ENCODE measurements around the gene SKA2.
"Not testable (repeated sequence)": the region's sequence is repeated elsewhere in the genome, so short reads cannot be mapped to it uniquely, and the experiment has no call there.

SKA2 gene

DNA sequence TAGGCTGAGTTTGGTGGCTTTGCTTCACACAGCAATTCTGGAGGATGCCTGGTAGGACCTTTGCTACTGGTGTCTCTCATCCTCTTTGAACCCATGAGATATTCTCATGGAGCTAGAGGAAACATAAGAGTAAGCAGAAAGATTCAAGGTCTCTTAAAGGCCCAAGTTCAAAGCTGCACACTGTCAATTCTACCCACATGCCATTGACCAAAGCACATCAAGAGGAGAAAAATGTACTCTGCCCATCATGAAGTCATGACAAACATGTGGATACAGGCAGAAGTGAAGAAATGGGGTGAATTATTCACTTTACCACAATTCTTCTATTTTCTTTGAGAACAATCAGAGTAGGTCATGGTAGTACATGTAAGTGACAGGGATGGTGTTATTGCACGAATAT is 13.1 kb downstream of the SKA2 start:
- Histone ChIP-seq H3K27me3 (no peaks in the 10 kb centered on the region), H3K9me3 (no peaks in the 10 kb centered on the region), H3K36me3 (no peaks in the 10 kb centered on the region), H3K4me3 (ENCODE audit: low read depth in 1 of 2, low read length in 1 of 2) (no peak overlapping the region), H3K4me1 (ENCODE audit: control insufficient read depth in 1 of 2, insufficient read depth in 1 of 2, low read depth in 1 of 2, low read length in 1 of 2) (no peaks in the 10 kb centered on the region), H3K27ac (no peak overlapping the region)
- TF ChIP-seq, protein P1, sequence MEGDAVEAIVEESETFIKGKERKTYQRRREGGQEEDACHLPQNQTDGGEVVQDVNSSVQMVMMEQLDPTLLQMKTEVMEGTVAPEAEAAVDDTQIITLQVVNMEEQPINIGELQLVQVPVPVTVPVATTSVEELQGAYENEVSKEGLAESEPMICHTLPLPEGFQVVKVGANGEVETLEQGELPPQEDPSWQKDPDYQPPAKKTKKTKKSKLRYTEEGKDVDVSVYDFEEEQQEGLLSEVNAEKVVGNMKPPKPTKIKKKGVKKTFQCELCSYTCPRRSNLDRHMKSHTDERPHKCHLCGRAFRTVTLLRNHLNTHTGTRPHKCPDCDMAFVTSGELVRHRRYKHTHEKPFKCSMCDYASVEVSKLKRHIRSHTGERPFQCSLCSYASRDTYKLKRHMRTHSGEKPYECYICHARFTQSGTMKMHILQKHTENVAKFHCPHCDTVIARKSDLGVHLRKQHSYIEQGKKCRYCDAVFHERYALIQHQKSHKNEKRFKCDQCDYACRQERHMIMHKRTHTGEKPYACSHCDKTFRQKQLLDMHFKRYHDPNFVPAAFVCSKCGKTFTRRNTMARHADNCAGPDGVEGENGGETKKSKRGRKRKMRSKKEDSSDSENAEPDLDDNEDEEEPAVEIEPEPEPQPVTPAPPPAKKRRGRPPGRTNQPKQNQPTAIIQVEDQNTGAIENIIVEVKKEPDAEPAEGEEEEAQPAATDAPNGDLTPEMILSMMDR (IDR thresholded peaks at IDR 0.05): no peak

DNA sequence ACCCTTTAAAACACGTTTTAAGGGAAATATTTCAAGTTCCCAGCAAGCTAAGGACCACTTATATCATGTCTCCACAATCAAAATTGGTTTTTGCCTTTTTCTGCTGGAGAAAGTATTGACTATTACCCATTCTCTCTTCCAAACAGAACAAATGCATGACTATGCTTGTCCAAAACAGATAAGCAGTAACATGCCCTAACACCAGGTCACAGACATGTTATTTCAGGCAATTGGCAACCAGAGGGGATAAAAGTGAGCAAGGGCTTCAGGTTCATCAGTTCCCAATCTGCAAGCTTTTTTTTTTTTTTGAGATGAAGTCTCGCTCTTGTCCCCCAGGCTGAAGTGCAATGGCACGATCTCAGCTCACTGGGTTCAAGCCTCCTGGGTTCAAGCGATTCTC is 15.0 kb downstream of the SKA2 start:
- no peaks in the 10 kb centered on the region for H3K9me3 ChIP-seq
- H3K27me3 ChIP-seq: no peaks in the 10 kb centered on the region
- H3K27ac ChIP-seq: no peak overlapping the region
- H3K4me1 ChIP-seq (ENCODE audit: control insufficient read depth in 1 of 2, insufficient read depth in 1 of 2, low read depth in 1 of 2, low read length in 1 of 2): no peaks in the 10 kb centered on the region
- H3K4me3 ChIP-seq (ENCODE audit: low read depth in 1 of 2, low read length in 1 of 2): no peak overlapping the region
- TF ChIP-seq, protein P1 (IDR thresholded peaks at IDR 0.05): no peak
- H3K36me3 ChIP-seq: no peaks in the 10 kb centered on the region

DNA sequence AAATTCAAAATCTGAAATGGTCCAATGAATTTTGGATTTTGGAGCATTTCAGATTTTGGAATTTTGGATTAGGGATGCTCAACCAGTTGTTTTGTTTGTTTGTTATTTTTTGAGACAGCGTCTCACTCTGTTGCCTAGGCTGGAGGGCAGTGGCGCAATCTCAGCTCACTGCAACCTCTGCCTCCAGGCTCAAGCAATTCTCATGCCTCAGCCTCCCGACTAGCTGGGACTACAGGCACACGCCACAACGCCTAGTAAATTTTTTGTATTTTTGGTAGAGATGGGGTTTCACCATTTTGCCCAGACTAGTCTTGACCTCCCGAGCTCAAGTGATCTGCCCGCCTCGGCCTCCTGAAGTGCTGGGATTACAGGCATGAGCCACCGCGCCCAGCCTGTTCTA is 16.6 kb downstream of the SKA2 start:
- not testable (repeated sequence) for H3K9me3 ChIP-seq

DNA sequence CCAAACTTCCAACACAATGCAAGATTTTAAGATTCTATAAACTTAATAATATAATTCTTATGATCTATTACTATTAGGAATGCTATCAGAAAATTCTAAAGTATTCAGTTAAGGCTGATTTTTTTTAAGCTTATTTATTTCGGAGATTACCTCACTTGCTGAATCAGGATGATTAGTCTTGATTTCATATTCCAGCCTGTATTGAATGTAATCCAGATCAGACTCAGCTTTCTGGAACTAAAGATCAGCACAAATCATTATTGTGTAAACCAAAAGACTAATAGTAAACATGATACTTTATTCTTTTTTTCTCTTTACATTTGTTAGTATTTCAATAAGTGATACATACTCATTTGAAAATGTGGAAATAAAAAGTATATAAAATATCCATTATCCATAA is 23.9 kb downstream of the SKA2 start:
- Histone ChIP-seq H3K27me3 (no peaks in the 10 kb centered on the region), H3K36me3 (peaks cover 18% of the 10 kb centered on the region), H3K4me1 (ENCODE audit: control insufficient read depth in 1 of 2, insufficient read depth in 1 of 2, low read depth in 1 of 2, low read length in 1 of 2) (no peaks in the 10 kb centered on the region), H3K9me3 (no peaks in the 10 kb centered on the region), H3K27ac (no peak overlapping the region), H3K4me3 (ENCODE audit: low read depth in 1 of 2, low read length in 1 of 2) (no peak overlapping the region)
- TF ChIP-seq, protein P1 (IDR thresholded peaks at IDR 0.05): no peak

More for the DNA sequence above, 16.6 kb downstream of the SKA2 start:
- not testable (repeated sequence) for H3K4me1 ChIP-seq (ENCODE audit: control insufficient read depth in 1 of 2, insufficient read depth in 1 of 2, low read depth in 1 of 2, low read length in 1 of 2); H3K36me3 ChIP-seq; H3K27ac ChIP-seq; H3K4me3 ChIP-seq (ENCODE audit: low read depth in 1 of 2, low read length in 1 of 2); H3K27me3 ChIP-seq

DNA sequence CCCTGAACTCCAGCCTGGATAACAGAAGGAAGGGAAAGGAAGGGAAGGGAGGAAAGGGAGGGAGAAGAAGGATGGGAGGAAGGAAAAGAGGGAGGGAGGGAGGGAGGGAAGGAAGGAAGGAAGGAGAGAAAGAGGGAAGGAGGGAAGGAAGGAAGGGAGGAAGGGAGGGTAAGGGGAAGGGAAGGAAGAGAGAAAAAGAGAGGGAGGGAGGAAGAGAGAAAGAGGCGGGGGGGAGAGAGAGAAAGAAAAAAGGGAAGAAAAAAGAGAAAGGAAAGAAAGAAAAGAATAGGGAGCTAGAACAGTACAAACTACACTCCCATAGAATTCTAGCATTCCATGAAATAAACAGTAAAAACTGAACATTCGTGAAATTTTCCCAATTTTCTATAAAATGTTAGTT is 25.2 kb downstream of the SKA2 start:
- Histone ChIP-seq H3K36me3 (peaks cover 18% of the 10 kb centered on the region), H3K27me3 (no peaks in the 10 kb centered on the region), H3K9me3 (no peaks in the 10 kb centered on the region), H3K27ac (no peak overlapping the region), H3K4me3 (ENCODE audit: low read depth in 1 of 2, low read length in 1 of 2) (no peak overlapping the region), H3K4me1 (ENCODE audit: control insufficient read depth in 1 of 2, insufficient read depth in 1 of 2, low read depth in 1 of 2, low read length in 1 of 2) (no peaks in the 10 kb centered on the region)
- TF ChIP-seq, protein P1 (IDR thresholded peaks at IDR 0.05): no peak

DNA sequence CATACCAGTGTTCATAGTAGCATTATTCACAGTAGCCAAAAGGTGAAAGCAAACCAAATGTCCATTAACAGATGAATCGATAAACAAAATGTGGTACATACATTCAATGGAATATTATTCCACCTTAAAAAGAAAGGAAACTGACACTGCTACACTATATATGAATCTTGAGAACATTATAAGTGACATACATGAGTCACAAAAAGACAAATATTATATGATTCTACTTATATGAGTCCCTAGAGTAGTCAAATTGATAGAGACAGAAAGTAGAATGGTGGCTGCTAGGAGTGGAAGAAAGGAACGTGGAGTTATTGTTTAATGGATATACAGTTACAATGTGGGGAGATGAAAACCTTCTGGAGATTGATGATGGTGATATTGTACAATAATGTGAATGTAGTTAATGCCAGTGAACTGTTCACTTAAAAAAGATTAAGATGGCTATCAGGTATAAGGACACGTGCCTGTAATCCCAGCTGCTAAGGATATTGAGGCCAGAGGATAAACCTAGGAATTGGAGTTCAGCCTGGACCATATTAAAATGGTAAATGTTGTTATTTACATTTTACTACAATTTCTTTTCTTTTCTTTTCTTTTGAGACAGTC is 28.1 kb downstream of the SKA2 start:
- no peak overlapping the region for H3K27ac ChIP-seq
- TF ChIP-seq, protein P1 (IDR thresholded peaks at IDR 0.05): no peak
- peaks cover 25% of the 10 kb centered on the region for H3K36me3 ChIP-seq
- no peaks in the 10 kb centered on the region for H3K27me3 ChIP-seq
- H3K9me3 ChIP-seq: no peaks in the 10 kb centered on the region
- H3K4me1 ChIP-seq (ENCODE audit: control insufficient read depth in 1 of 2, insufficient read depth in 1 of 2, low read depth in 1 of 2, low read length in 1 of 2): no peaks in the 10 kb centered on the region
- H3K4me3 ChIP-seq (ENCODE audit: low read depth in 1 of 2, low read length in 1 of 2): no peak overlapping the region

Measured in neutrophil (primary cell).